Mammary epithelial cell (primary cell): ENCODE data around the gene THADA.

Experiments used
- EZH2 ChIP-seq: IDR thresholded peaks from 2 replicates; pipeline ENCODE4 v1.6.1; 2012; ENCODE audit warnings: low read length, inconsistent platforms, borderline replicate concordance
- TF ChIP-seq, protein P1 (sequence below), 2 donors: IDR thresholded peaks in 1 of 2; conservative IDR thresholded peaks in 1 of 2; 2 replicates each; pipeline ENCODE4 v1.5.1; 2011 to 2012; ENCODE audit warnings: inconsistent platforms in 2 of 2, low read length in 2 of 2, mild to moderate bottlenecking in 2 of 2, control low read depth in 1 of 2, low read depth in 1 of 2; ENCODE audit not compliant: insufficient read depth in 1 of 2; ENCODE audit errors: extremely low read depth in 1 of 2

DNA sequence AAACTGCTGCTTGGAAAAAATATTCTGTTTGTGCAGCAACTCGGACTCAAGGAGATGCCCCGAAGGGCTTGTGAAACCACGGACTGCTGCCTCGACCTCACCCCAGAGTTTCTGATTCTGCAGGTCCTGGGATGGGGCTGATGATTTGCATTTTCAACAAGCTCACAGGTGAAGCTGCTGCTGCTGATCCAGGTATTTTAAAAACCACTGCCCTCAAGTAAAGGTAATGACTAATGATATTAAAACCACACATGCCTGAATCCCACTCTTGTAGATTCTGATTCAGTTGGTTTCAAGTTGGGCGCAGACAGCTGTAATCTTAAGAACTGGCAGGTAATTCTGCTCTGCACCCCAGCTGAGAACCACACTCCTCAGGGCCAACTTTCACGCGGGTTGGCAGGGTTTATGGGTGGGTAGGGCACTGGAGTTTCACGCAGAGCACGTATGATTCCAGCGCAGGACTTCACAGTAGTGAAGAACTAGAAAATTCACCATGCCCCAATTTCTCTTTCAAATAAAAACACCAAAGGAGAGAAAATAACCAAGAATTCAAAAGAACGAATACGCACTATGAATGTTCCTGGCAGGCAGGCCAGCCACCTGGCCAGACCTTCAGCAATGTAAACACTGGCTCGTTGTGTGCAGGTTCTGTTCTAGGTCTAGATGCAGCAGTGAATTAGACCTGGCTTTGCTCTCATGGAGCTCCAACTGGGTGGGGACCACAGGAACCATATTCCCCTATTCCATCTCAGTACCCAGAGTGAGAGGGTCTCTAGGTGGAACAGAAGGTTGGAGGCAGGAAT, 294.9 kb downstream of the THADA start:
- TF ChIP-seq, protein P1, sequence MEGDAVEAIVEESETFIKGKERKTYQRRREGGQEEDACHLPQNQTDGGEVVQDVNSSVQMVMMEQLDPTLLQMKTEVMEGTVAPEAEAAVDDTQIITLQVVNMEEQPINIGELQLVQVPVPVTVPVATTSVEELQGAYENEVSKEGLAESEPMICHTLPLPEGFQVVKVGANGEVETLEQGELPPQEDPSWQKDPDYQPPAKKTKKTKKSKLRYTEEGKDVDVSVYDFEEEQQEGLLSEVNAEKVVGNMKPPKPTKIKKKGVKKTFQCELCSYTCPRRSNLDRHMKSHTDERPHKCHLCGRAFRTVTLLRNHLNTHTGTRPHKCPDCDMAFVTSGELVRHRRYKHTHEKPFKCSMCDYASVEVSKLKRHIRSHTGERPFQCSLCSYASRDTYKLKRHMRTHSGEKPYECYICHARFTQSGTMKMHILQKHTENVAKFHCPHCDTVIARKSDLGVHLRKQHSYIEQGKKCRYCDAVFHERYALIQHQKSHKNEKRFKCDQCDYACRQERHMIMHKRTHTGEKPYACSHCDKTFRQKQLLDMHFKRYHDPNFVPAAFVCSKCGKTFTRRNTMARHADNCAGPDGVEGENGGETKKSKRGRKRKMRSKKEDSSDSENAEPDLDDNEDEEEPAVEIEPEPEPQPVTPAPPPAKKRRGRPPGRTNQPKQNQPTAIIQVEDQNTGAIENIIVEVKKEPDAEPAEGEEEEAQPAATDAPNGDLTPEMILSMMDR (conservative IDR thresholded peaks at IDR 0.05 in 1 of 2, IDR thresholded peaks at IDR 0.05 in 1 of 2; ENCODE audit: extremely low read depth in 1 of 2, insufficient read depth in 1 of 2, low read depth in 1 of 2, low read length in 2 of 2) = no peak
- TF ChIP-seq EZH2 = no peak
